HG03139 (cell line): ENCODE data around the gene SCAF1.

Experiments used
- ATAC-seq: cut with Tn5 transposase; IDR thresholded peaks from one replicate; pipeline ENCODE4 v1.9.1; 2021; ENCODE audit not compliant: unreplicated experiment

SCAF1 gene

GRCh38 chr19:49684251-49684982 is 42.4 kb downstream of the SCAF1 start:
- ATAC-seq = no peak

DNA sequence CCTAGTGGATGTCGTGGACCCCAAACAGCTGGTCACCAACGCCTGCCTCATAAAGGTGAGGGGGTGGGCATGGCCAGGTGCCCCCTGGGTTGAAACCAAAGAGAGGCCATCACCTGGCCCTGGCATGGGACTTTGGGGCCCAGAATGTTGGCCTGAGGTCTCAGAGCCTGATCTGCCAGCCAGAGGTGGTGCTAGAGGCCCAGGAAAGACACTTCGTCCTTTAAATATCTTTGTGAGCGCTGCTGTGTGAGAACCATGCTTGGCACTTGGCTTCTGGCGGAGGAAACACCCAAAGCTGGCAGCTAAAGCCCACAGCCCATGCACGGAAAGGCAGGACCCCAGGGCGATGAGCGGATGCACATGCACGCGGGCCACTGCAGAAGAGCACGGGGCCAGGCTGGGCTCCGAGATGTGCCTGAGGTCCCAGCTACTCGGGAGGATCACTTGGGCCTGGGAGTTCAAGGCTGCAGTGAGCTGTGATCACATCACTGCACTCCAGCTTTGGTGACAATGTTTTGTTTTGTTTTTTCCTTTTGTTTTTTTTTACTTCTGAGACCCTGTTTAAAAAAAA is 43.1 kb downstream of the SCAF1 start:
- no peak for ATAC-seq

- ATAC-seq = no peak
Measured at GRCh38 chr19:49685845-49686332, 43.9 kb downstream of the SCAF1 start.

DNA sequence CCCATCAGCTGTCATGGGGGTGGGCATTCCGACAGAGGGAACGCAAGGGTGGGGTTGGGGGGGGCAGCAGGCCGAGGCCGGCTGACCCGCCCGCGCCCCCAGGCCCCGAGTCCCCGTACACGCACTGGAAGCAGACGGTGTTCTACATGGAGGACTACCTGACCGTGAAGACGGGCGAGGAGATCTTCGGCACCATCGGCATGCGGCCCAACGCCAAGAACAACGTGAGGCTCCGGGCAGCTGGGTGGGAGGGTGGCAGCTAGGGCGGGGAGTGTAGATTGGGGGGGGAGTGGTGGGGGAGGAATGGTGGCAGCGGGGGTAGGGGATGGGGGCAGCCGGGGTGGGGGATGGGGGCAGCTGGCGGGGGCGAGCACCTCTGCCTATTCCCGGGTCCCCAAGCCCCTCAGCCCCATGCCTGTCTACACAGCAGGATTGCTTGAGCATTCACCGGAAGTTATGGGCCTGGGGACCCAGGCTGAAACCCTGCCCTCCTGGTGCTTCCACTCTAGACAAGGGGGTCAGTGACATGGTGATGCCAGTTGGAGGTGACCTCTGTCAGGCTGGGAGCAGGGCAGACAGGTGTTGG is 44.6 kb downstream of the SCAF1 start:
- ATAC-seq = no peak

DNA sequence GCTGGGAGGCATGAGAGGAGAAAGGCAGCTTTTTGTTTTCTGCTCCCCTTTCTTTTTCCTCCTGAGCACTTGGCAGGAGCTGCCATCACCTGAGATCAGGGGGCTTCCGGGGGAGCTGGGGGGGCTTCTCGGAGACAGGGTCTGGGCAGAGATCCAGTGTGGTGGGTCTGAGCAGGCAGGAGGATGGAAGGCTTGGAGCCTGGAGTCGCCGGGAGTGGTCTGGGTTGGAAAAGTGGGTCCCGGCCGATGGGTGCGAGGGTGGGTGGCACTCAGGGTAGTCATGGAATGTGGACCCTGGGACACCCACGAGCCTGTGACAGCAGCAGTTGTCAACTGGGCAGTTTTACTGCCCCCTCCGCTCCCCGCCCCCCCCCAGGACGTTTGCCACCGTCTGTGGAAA is 45.1 kb downstream of the SCAF1 start:
- ATAC-seq = no peak

DNA sequence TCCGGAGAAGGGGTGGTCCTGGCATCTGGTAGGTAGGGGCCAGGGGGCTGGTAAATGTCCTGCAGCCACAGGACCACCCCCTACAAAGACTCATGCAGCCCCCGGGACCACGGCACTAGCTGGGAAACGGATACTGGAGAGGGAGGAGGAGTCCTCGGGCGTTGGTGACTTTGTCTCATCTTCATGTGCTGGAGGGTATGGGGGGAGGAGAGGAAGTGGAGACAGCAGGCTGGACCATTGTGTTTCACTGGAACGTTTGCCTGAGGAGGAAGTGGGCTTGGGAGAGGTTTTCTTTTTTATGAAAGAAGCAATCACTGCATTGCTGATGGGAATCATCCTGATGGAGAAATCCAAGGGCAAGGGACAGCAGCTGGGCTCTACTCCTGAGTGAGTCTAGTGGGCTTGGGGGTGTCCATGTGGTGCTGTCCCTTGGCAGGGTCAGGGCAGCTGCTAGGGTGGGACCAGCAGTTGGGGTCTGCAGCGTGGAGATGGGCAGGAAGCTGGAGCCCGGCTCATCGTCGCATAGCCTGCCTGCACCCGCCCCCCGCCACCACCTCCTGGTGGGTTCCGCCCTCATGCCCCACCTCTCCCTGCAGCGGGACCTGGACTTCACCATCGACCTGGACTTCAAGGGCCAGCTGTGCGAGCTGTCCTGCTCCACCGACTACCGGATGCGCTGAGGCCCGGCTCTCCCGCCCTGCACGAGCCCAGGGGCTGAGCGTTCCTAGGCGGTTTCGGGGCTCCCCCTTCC is 45.7 kb downstream of the SCAF1 start:
- ATAC-seq = no peak

DNA sequence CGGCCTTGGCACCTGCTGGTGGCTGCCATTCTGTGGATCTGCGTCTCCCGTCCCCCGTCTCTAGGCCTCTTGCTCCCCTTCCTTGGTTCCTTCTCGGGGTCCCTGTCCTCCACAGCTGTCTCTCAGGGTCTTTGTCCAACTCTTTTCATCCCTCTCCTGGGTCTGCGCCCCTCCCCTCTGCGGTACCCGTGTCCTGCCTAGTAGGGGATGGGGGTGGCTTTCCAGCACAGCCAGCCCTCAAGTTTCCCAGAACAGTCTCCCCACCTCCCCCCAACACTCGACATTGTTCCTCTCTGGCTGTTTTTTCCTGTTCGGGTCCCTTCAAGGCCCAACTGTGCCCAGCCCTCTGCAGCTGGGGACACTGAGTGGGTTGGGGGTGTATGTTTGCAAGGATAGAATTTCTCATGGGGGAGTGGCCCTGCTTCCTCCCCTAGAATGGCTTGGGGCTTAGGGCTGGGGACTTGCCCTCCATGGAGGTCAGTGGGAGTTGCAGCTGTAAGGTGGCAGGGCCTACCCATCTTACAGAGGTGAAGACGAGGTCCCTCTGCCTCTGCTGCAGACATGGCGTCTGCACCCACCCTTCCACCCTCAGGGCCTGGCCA is 46.6 kb downstream of the SCAF1 start:
- no peak for ATAC-seq

DNA sequence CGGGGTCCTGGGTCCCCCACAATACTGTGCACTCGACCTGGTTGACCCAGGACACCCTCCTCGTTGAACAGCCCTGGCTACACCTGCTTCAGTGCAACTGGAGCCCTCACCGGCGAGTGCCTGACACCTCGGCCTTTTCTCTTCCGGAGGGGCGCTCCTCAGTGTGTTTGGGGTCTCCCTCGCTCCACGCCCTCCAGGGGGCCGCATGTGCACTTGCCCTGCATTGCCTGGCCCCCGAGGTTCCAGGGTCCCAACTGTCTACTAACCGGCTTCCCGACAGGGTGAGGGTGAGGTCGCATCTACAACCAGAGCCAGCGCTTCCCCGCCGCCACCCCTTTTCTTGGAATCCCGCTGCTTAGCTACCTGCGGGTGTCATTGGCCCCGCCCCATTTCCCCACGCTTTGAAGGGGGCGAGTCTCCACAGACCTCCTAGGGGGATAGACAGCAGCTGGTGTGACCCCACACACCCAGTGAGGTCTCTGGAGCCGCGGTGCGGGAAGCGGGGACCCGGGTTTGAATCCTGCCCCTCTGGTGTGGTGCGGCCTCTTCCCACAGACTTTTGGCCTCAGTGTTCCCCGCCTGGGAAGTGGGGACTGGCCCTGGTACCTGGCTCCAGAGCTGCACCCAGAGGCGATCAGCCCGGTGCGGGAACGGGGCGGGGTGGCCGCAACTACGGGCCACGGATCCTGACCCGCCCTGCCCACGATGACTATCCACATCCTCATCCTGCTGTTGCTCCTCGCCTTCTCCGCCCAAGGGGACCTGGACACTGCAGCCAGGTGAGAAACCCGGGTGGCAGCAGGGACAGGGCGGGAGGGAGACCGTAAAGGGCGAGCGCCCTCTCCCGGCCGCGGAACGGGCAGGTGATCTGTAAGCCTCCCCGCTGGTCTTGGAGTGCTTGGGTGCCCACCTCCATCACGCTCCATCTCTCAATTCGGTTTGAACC is 47.4 kb downstream of the SCAF1 start, which contains the start of gene ADM5:
Gene ADM5, plus strand, starts transcription at position 462 of the 946 bp plus-strand sequence. Its CDS starts 244 bp downstream, at position 706.
- ATAC-seq = no peak

GRCh38 chr19:49690079-49690655 is 48.2 kb downstream of the SCAF1 start:
- no peak for ATAC-seq

DNA sequence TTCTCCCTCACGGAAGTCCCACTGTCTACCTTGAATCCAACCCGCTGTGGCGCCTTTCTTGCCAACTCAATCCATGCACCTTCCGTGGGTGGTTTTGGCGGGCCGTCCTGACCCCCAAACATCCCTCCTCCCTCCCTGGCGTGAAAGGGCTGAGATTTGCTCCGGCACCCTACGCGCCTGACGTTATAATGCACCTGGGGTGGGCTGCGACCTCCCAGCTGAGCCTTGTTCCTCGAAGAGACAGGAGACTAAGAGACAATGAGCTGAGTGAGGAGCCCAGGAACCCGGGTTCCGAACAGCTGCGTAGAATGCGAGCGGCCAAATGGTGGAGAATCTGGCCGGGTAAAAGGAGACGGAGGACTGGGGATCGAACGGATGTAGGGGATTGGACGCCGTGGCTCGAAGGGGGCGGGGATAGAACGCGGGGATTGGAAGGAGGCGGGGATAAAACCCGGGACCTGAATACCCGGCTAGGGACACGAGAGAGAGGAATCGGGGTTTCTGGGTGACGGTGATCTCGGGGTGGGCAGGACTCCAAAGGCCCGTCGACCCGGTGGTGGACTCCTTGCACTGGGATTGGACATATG is 48.7 kb downstream of the SCAF1 start, which contains the start of gene CPT1C:
Gene CPT1C, plus strand, starts transcription at position 461 of the 587 bp plus-strand sequence. CDS start 1,137 bp downstream, outside the sequence.
- ATAC-seq = no peak

GRCh38 chr19:49691243-49692146 is 49.5 kb downstream of the SCAF1 start:
- no peak for ATAC-seq

DNA sequence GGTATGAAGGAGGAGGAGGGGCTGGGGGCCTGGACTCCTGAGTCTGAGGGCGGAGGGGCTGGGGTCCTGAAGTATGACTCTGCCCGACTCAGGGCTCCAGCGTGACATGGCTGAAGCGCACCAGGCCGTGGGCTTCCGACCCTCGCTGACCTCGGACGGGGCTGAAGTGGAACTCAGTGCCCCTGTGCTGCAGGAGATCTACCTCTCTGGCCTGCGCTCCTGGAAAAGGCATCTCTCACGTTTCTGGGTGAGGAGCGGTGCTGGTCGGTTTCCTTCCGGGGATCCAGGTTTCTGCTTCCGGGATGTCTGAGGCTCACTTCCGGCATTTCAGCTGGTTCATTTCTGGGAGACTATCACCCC is 50.1 kb downstream of the SCAF1 start:
- ATAC-seq = no peak

DNA sequence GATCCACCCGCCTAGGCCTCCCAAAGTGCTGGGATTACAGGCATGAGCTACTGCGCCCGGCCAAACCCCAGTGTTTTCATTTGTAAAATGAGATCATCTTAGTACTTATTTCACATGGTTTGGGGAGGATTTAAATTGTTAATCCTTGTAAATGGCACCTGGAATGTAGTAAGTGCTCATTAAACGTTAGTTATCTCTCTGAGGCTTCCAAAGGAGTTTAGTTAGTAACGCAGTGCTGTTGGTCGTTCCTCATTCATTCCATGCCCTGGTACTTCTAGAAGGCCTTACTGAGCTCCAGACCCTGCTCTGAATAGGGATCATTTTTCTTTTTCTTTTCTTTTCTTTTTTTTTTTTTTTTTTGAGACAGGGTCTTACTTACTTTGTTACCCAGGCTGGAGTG is 54.1 kb downstream of the SCAF1 start:
- no peak for ATAC-seq

DNA sequence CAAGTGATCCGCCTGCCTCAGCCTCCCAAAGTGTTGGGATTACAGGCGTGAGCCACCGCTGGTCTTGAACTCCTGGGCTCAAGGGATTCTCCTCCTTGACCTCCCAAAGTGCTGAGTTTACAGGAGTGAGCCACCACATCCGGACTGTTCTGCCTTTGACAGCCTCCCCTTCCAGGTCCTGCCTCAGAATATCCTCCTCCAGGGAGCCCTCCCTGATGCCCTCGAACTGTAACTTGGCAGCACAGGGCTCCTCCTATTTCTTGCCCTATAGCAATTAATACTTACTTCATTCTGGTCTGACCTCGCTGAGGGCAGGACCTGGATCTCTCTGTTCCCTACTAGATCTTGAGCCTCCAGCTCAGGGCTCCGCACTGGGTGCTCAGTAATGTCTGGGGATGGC is 54.9 kb downstream of the SCAF1 start:
- no peak for ATAC-seq

GRCh38 chr19:49699364-49699763 is 57.4 kb downstream of the SCAF1 start:
- no peak for ATAC-seq

DNA sequence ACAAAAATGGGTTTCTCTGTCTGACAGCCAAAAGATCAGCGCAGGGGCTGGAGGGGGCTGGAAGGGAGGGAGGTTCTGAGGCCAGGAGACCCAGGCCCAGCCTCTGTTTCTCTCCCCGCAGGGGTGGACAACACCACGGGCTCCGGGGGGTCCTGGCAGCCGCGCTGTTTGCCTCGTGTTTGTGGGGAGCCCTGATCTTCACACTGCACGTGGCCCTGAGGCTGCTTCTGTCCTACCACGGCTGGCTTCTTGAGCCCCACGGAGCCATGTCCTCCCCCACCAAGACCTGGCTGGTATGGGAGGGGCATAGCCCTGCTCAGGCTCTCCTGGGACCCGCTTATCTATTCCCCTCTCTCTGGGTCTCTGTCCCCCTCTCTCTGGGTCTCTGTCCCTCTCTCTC is 58.6 kb downstream of the SCAF1 start:
- no peak for ATAC-seq

- no peak for ATAC-seq
Measured at GRCh38 chr19:49701271-49701786, 59.3 kb downstream of the SCAF1 start.
